GM19395 (cell line): ENCODE results near the gene GPRC5B.

ENCODE experiments used
- ATAC-seq: cut with Tn5 transposase; IDR thresholded peaks from one replicate; pipeline ENCODE4 v1.9.1; 2021; ENCODE audit warnings: mild to moderate bottlenecking, moderate library complexity; ENCODE audit not compliant: unreplicated experiment

GPRC5B gene

DNA sequence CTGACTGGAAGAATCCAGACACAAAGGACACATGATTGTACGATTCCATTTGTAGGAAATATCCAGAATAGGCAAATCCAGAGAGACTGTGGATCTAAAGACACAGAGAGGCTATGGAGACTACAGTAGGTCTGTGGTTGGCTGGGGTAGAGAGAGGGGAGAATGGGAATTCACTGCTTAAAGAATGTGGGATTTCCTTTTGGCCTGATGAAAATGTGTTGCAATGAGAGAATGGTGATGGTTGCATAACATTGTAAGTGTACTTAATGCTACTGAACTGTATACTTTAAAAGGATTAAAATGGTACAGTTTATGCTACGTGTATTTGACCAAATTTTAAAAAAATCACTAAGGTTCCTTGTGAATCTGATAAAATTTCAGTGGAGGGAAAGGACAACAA lies 62.1 kb downstream of the GPRC5B start:
- no peak for ATAC-seq

GRCh38 chr16:19817875-19818274 lies 66.8 kb downstream of the GPRC5B start:
- ATAC-seq: no peak

- no peak for ATAC-seq
Observed at GRCh38 chr16:19817122-19817521, 67.5 kb downstream of the GPRC5B start.

GRCh38 chr16:19815418-19815817 lies 69.2 kb downstream of the GPRC5B start:
- no peak for ATAC-seq

GRCh38 chr16:19812986-19813385 lies 71.7 kb downstream of the GPRC5B start:
- no peak for ATAC-seq

- no peak for ATAC-seq
Observed at GRCh38 chr16:19810817-19811731, 73.6 kb downstream of the GPRC5B start.

- no peak for ATAC-seq
Observed at GRCh38 chr16:19809693-19810092, 75.0 kb downstream of the GPRC5B start.

DNA sequence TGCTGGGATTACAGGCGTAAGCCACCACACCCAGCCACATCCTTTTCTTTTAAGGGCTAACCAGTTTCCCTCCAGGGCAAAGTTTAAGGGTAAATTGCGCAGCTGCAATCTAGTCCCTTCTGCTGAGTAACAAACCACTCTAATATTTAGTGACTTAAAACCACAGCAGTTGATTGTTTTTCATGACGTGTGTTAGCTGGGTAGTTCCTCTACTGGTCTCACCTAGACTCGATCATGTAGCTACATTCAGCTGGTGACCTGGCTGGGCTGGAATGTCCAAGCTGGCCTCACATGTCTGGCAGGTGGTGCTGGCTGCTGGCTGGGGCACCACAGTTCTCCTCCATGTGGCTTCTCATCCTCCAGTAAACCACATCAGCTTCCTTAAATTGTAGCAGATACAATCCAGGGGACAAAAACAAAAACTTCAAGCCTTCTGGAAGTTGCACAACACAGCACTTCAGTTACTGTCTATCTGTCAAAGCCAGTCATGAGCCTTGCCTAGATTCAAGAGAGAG lies 75.5 kb downstream of the GPRC5B start:
- ATAC-seq: no peak

GRCh38 chr16:19808061-19808641 lies 76.5 kb downstream of the GPRC5B start:
- peak; percentile 75 for ATAC-seq
